K562 (cell line): ENCODE data around the gene PRPF8. TPM values are rescaled to one million over a fixed set of nuclear protein-coding genes. Genes with fewer than 3 reads are reported as not detected.
A peak's percentile ranks its signal among the peaks of the same experiment; 100 is the strongest.

Experiments used
- CSDE1 ChIP-seq, 2 experiments: fragments of 450-650 bp; IDR thresholded peaks; 2 replicates each; pipeline ENCODE4 v1.6.1; 2016; ENCODE audit warnings: mild to moderate bottlenecking in 1 of 2
- DACH1 ChIP-seq: fragments of 450-650 bp; IDR thresholded peaks from 2 replicates; pipeline ENCODE4 v1.6.1; 2018; ENCODE audit not compliant: partially characterized antibody
- FOXM1 ChIP-seq, 2 experiments: fragments of 450-650 bp in 1 of 2; sonication (generic) in 1 of 2; formaldehyde crosslinking in 1 of 2; IDR thresholded peaks; 2 replicates each; pipeline versions ENCODE4 v1.6.1 to v1.9.0; 2017 to 2022; ENCODE audit warnings: low read depth in 2 of 2, mild to moderate bottlenecking in 2 of 2, missing genetic modification reagents in 1 of 2, moderate library complexity in 1 of 2
- MGA ChIP-seq: fragments of 450-650 bp; IDR thresholded peaks from 2 replicates; pipeline ENCODE4 v1.6.1; 2016; ENCODE audit warnings: mild to moderate bottlenecking, moderate library complexity
- NEUROD1 ChIP-seq: fragments of 150-350 bp; IDR thresholded peaks from 2 replicates; pipeline ENCODE4 v1.6.1; 2014; ENCODE audit warnings: borderline replicate concordance, low read length, low read depth; ENCODE audit not compliant: partially characterized antibody
- RBM17 ChIP-seq: fragments of 200-400 bp; formaldehyde crosslinking; IDR thresholded peaks from 2 replicates; pipeline ENCODE4 v1.6.1; 2017; ENCODE audit warnings: low read depth, mild to moderate bottlenecking, low read length, borderline replicate concordance
- SIN3A ChIP-seq, 2 experiments: fragments of 150-350 bp in 1 of 2; IDR thresholded peaks; 2 replicates each; pipeline ENCODE4 v1.6.1; 2011 to 2016; ENCODE audit warnings: borderline replicate concordance in 2 of 2, low read depth in 2 of 2, low read length in 2 of 2, mild to moderate bottlenecking in 2 of 2, moderate library complexity in 2 of 2; ENCODE audit not compliant: control insufficient read depth in 1 of 2
- SP1 ChIP-seq: sonication (generic); formaldehyde crosslinking; IDR thresholded peaks from 2 replicates; pipeline ENCODE4 v1.8.1; 2022; ENCODE audit warnings: mild to moderate bottlenecking, missing genetic modification reagents
- TBP ChIP-seq: optimal IDR thresholded peaks from 2 replicates; pipeline ENCODE3; 2011; ENCODE audit warnings: low read depth, low read length, improper control_type of control experiment
- TCF3 ChIP-seq: sonication (generic); formaldehyde crosslinking; IDR thresholded peaks from 2 replicates; pipeline ENCODE4 v1.4.0; 2020; ENCODE audit warnings: mild to moderate bottlenecking, missing genetic modification reagents
- polyA plus RNA-seq, 8 experiments: library from polyadenylated mRNA; depleted of rRNA in 4 of 8; stranded (reverse) in 5 of 8; unstranded in 3 of 8; fragments of >200 nt; fragmentation: Nextera tagmentation in 2 of 8; fragmentation: Illumina TruSeq in 1 of 8; extraction: Ambion mirVana in 2 of 8; extraction: Trizol in 1 of 8; gene quantifications; 2 replicates each; pipeline versions ENCODE4 v1.2.1 to v1.2.3, GENCODE V29; 2011 to 2014; ENCODE audit warnings: inconsistent platforms in 1 of 8, missing spikeins in 1 of 8
- total RNA-seq, 7 experiments: library from RNA; depleted of rRNA in 6 of 7; stranded (reverse); fragments of >200 nt in 6 of 7; fragmentation: Illumina TruSeq in 2 of 7; extraction: Trizol in 2 of 7; gene quantifications; 2 replicates each; pipeline versions ENCODE4 v1.2.1 to v1.2.3, GENCODE V29; 2011 to 2021; ENCODE audit warnings: low replicate concordance in 1 of 7

PRPF8 gene
- total and polyA plus RNA-seq, 9 of the 15 experiments (the other 6 are each of a cell fraction or from before 2014, with no cell fraction given): 64.3 to 294 (median 85.9) TPM

DNA sequence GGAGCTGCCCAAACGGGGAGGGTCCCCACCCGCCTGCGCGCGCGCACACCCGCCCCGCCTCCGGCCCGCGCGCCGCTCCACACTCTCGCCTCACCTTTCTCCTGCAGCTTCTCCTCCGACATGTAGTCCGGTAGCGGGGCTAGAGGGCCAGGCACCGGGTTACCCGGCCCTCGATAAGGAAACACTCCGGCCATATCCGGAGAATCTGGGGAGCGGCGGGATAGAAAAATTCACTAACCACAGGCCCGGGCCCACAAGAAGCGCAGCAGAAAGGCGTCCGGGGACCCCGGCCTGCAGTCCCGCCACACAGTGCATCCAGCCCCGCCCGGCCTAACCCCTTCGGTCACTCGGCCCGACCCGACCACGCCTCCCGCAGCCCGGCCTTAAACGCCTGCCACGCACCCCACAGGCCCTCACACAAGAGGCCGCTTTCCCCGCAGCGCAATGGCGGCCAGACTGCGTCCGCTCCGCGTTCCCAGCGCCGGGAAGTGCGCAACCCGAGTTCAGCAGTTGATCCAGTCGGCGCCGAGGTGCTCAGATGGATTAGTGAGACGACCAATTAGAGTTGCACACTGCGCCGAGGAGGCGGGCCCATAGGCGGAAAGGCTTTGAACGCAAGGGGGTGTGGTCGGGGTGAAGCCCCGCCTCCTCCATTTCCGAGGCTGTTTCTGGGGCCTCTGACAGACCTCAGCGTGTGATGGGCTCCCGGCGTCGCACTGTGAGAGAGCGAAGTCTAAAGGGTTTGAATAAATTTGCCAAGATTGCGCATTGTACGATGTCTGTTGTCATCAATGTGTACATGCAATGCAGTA, at the start of gene PRPF8 (continued):
- 0 out of 2 replicates have a peak, but pooled peaks have one; percentile 20 for TF ChIP-seq MGA
- 0 out of 2 replicates have a peak, but pooled peaks have one; percentile 8 for TF ChIP-seq TCF3 (CRISPR knock-in tag)
- TF ChIP-seq CSDE1 (IDR thresholded peaks at IDR 0.05): no peak
- no peak for TF ChIP-seq RBM17
- no peak for TF ChIP-seq FOXM1 (IDR thresholded peaks at IDR 0.05; ENCODE audit: low read depth)
- no peak for TF ChIP-seq FOXM1 (CRISPR knock-in tag; IDR thresholded peaks at IDR 0.05; ENCODE audit: low read depth)
- TF ChIP-seq DACH1: no peak
- TF ChIP-seq NEUROD1: peak; percentile 77
- TF ChIP-seq TBP: peak; percentile 58
- TF ChIP-seq SIN3A (IDR thresholded peaks at IDR 0.05; ENCODE audit: borderline replicate concordance in 2 of 2, control insufficient read depth in 1 of 2, low read depth in 2 of 2, low read length in 2 of 2): peak in 1 of 2 experiments; percentile 25; a peak in 1 of 4 replicates
- TF ChIP-seq SP1 (CRISPR knock-in tag): peak; percentile 74
